H1 (cell line): Measurements from ENCODE around the gene MAP1LC3A. TPM values are rescaled to one million over a fixed set of nuclear protein-coding genes. Genes with fewer than 3 reads are reported as not detected.

ENCODE experiments used
- CTCF ChIA-PET: fragments of 300-600 bp; sonication (Branson Sonifier 250); formaldehyde crosslinking; loops from one replicate; lab custom pipeline; 2021; ENCODE audit not compliant: partially characterized antibody; lab: Charles Lee
- POLR2A ChIA-PET: fragments of 300-600 bp; sonication (Branson Sonifier 250); formaldehyde crosslinking; loops from one replicate; lab custom pipeline; 2021; ENCODE audit warnings: inconsistent platforms; ENCODE audit not compliant: partially characterized antibody; lab: Charles Lee
- DNase-seq, 2 experiments: peaks; one replicate each; pipeline versions ENCODE4 v3.0.0 to v3.0.0-alpha.2; 2010 to 2022; ENCODE audit warnings: low spot score in 2 of 2, low read depth in 1 of 2, mixed read lengths in 1 of 2
- FAIRE-seq: peaks from 2 replicates; lab custom pipeline; 2011; peaks lifted over from hg19 to GRCh38; lab: Jason Lieb, UNC
- H2AFZ ChIP-seq: 2 replicates; pipeline ENCODE4 v1.8.1; 2012; ENCODE audit warnings: low read length, inconsistent platforms
- H2AK5ac ChIP-seq: 2 replicates; pipeline ENCODE4 v1.6.1; 2013; ENCODE audit warnings: low read depth, low read length
- H2BK120ac ChIP-seq: replicated peaks from 2 replicates; pipeline ENCODE3; 2013; ENCODE audit warnings: low read depth, low read length, inconsistent platforms
- H2BK12ac ChIP-seq: 2 replicates; pipeline ENCODE4 v1.6.1; 2013; ENCODE audit warnings: low read depth, low read length
- H2BK15ac ChIP-seq: 2 replicates; pipeline ENCODE4 v1.6.1; 2013; ENCODE audit warnings: low read length
- H2BK20ac ChIP-seq: 2 replicates; pipeline ENCODE4 v1.6.1; 2013; ENCODE audit warnings: low read length
- H2BK5ac ChIP-seq: 2 replicates; pipeline ENCODE4 v1.6.1; 2013; ENCODE audit warnings: low read depth, low read length
- H3K14ac ChIP-seq: 2 replicates; pipeline ENCODE4 v1.6.1; 2013; ENCODE audit warnings: inconsistent platforms; ENCODE audit not compliant: insufficient read length
- H3K18ac ChIP-seq: 2 replicates; pipeline ENCODE4 v1.6.1; 2013; ENCODE audit warnings: low read length; ENCODE audit errors: extremely low read depth
- H3K23ac ChIP-seq: 2 replicates; pipeline ENCODE4 v1.6.1; 2013; ENCODE audit warnings: inconsistent platforms; ENCODE audit not compliant: insufficient read length
- H3K23me2 ChIP-seq: 2 replicates; pipeline ENCODE4 v1.6.1; 2013; ENCODE audit warnings: low read depth, low read length
- H3K27ac ChIP-seq: 2 replicates; pipeline ENCODE4 v1.6.1; 2011; ENCODE audit warnings: low read depth, low read length, inconsistent platforms
- H3K27me3 ChIP-seq, 4 experiments: replicated peaks in 1 of 4; 1 replicate in 1 of 4; 2 replicates in 3 of 4; pipeline versions ENCODE4 v1.6.1 to v1.8.1; 2011 to 2013; ENCODE audit warnings: low read length in 3 of 4, mild to moderate bottlenecking in 3 of 4, inconsistent platforms in 2 of 4, mixed read lengths in 2 of 4, moderate library complexity in 1 of 4; ENCODE audit not compliant: control insufficient read depth in 3 of 4, insufficient read depth in 3 of 4; ENCODE audit errors: extremely low read depth in 1 of 4
- H3K36me3 ChIP-seq, 4 experiments: 2 replicates each; pipeline versions ENCODE4 v1.6.1 to v1.8.1; 2011 to 2013; ENCODE audit warnings: mild to moderate bottlenecking in 4 of 4, low read length in 3 of 4, moderate library complexity in 2 of 4, control low read depth in 1 of 4, inconsistent platforms in 1 of 4; ENCODE audit not compliant: insufficient read depth in 4 of 4, control insufficient read depth in 2 of 4
- H3K4ac ChIP-seq: replicated peaks from 2 replicates; pipeline ENCODE3; 2013; ENCODE audit warnings: low read length, low read depth, mixed read lengths, inconsistent platforms; ENCODE audit not compliant: insufficient read length
- H3K4me1 ChIP-seq, 4 experiments: replicated peaks in 1 of 4; 1 replicate in 1 of 4; 2 replicates in 3 of 4; pipeline versions ENCODE4 v1.6.1 to v1.8.1; 2011 to 2013; ENCODE audit warnings: low read length in 3 of 4, inconsistent platforms in 2 of 4, mixed read lengths in 1 of 4; ENCODE audit not compliant: insufficient read depth in 4 of 4, control insufficient read depth in 3 of 4
- H3K4me2 ChIP-seq, 2 experiments: 2 replicates each; pipeline versions ENCODE4 v1.6.1 to v1.8.1; 2011 to 2013; ENCODE audit warnings: low read depth in 2 of 2, low read length in 2 of 2, control low read depth in 1 of 2, inconsistent platforms in 1 of 2, mild to moderate bottlenecking in 1 of 2; ENCODE audit not compliant: insufficient read depth in 1 of 2
- H3K4me3 ChIP-seq, 4 experiments: fragments of 200-600, 300-600 bp in 1 of 4; sonication (generic), shearing (Covaris generic), sonication (Bioruptor Twin) in 1 of 4; 2 replicates each; pipeline versions ENCODE4 v1.5.1 to v1.8.1; 2011 to 2016; ENCODE audit warnings: low read length in 4 of 4, low read depth in 3 of 4, control low read depth in 2 of 4, inconsistent platforms in 2 of 4, mild to moderate bottlenecking in 2 of 4, mixed read lengths in 1 of 4, moderate library complexity in 1 of 4; ENCODE audit not compliant: insufficient read depth in 2 of 4; ENCODE audit errors: extremely low read depth in 1 of 4
- H3K56ac ChIP-seq: replicated peaks from 2 replicates; pipeline ENCODE3; 2013; ENCODE audit warnings: low read depth, mild to moderate bottlenecking, mixed read lengths, low read length, inconsistent platforms; ENCODE audit not compliant: insufficient read length
- H3K79me1 ChIP-seq: 2 replicates; pipeline ENCODE4 v1.6.1; 2013; ENCODE audit warnings: low read depth, low read length, control low read depth
- H3K79me2 ChIP-seq, 2 experiments: 2 replicates each; pipeline versions ENCODE4 v1.6.1 to v1.8.1; 2012 to 2013; ENCODE audit warnings: low read length in 2 of 2, mild to moderate bottlenecking in 2 of 2, inconsistent platforms in 1 of 2; ENCODE audit not compliant: insufficient read depth in 2 of 2, control insufficient read depth in 1 of 2
- H3K9ac ChIP-seq, 4 experiments: replicated peaks in 1 of 4; 1 replicate in 1 of 4; 2 replicates in 3 of 4; pipeline versions ENCODE4 v1.6.1 to v1.8.1; 2011 to 2013; ENCODE audit warnings: low read depth in 3 of 4, low read length in 3 of 4, control low read depth in 2 of 4, mild to moderate bottlenecking in 2 of 4, moderate library complexity in 2 of 4, inconsistent platforms in 1 of 4; ENCODE audit errors: extremely low read depth in 1 of 4
- H3K9me3 ChIP-seq, 2 experiments: 2 replicates each; pipeline versions ENCODE4 v1.6.1 to v1.8.1; 2012 to 2013; ENCODE audit warnings: mild to moderate bottlenecking in 2 of 2, moderate library complexity in 2 of 2, control low read depth in 1 of 2, inconsistent platforms in 1 of 2, low read depth in 1 of 2, low read length in 1 of 2, mixed read lengths in 1 of 2; ENCODE audit not compliant: insufficient read depth in 2 of 2
- H4K20me1 ChIP-seq, 2 experiments: replicated peaks in 1 of 2; 2 replicates each; pipeline versions ENCODE3 to v1.8.1; 2011 to 2013; ENCODE audit warnings: inconsistent platforms in 2 of 2, low read length in 2 of 2, mild to moderate bottlenecking in 1 of 2; ENCODE audit not compliant: insufficient read depth in 2 of 2, control insufficient read depth in 1 of 2
- H4K5ac ChIP-seq: 2 replicates; pipeline ENCODE4 v1.6.1; 2013; ENCODE audit warnings: low read length, low read depth, mixed read lengths, inconsistent platforms; ENCODE audit not compliant: insufficient read length
- H4K8ac ChIP-seq: 2 replicates; pipeline ENCODE4 v1.8.0; 2013; ENCODE audit warnings: mild to moderate bottlenecking, moderate library complexity, low read length, inconsistent platforms; ENCODE audit not compliant: insufficient read depth; ENCODE audit errors: extremely low read depth
- H4K91ac ChIP-seq: replicated peaks from 2 replicates; pipeline ENCODE3; 2013; ENCODE audit warnings: low read length, mixed read lengths, inconsistent platforms; ENCODE audit not compliant: insufficient read length
- ATF3 ChIP-seq: IDR thresholded peaks from 2 replicates; pipeline ENCODE4 v1.6.1; 2011; ENCODE audit warnings: low read depth, mild to moderate bottlenecking, low read length; ENCODE audit not compliant: insufficient read depth
- BACH1 ChIP-seq: IDR thresholded peaks from 2 replicates; pipeline ENCODE4 v1.6.1; 2012; ENCODE audit warnings: low read length, improper control_type of control experiment
- BRCA1 ChIP-seq: IDR thresholded peaks from 2 replicates; pipeline ENCODE4 v1.6.1; 2012; ENCODE audit warnings: low read depth, low read length, improper control_type of control experiment
- EP300 ChIP-seq, 2 experiments: IDR thresholded peaks; 1 replicate in 1 of 2; 2 replicates in 1 of 2; pipeline ENCODE4 v1.6.1; 2011 to 2012; ENCODE audit warnings: low read depth in 2 of 2, low read length in 2 of 2, mild to moderate bottlenecking in 2 of 2, borderline replicate concordance in 1 of 2, inconsistent platforms in 1 of 2, moderate library complexity in 1 of 2
- GABPA ChIP-seq: IDR thresholded peaks from 2 replicates; pipeline ENCODE4 v1.6.1; 2011; ENCODE audit warnings: mild to moderate bottlenecking, low read length, moderate library complexity, borderline replicate concordance; ENCODE audit not compliant: insufficient read depth
- GTF2F1 ChIP-seq: IDR thresholded peaks from 2 replicates; pipeline ENCODE4 v1.6.1; 2012; ENCODE audit warnings: low read depth, low read length, improper control_type of control experiment, borderline replicate concordance
- MAX ChIP-seq: IDR thresholded peaks from 2 replicates; pipeline ENCODE4 v1.6.1; 2012; ENCODE audit warnings: inconsistent platforms
- POU5F1 ChIP-seq: IDR thresholded peaks from 2 replicates; pipeline ENCODE4 v1.6.1; 2011; ENCODE audit warnings: low read depth, mild to moderate bottlenecking, low read length, moderate library complexity
- SAP30 ChIP-seq: fragments of 300-600 bp; sonication (generic); IDR thresholded peaks from 2 replicates; pipeline ENCODE4 v1.7.1; 2012; ENCODE audit warnings: low read length, moderate library complexity, mild to moderate bottlenecking, inconsistent platforms; ENCODE audit not compliant: insufficient read depth, insufficient replicate concordance
- SP2 ChIP-seq: IDR thresholded peaks from 2 replicates; pipeline ENCODE4 v1.6.1; 2012; ENCODE audit warnings: mild to moderate bottlenecking, low read length, inconsistent platforms
- TAF7 ChIP-seq: optimal IDR thresholded peaks from 2 replicates; pipeline ENCODE3; 2011; ENCODE audit warnings: low read depth, mild to moderate bottlenecking, inconsistent platforms, low read length, moderate library complexity, borderline replicate concordance
- WGBS, 2 experiments: shearing (Covaris generic) in 1 of 2; methylation state at CpG; one replicate each; pipeline versions ENCODE4 v1.1.6 to v1.1.7; 2013 to 2015; ENCODE audit warnings: low lambda C conversion rate in 2 of 2, mixed read lengths in 2 of 2, inconsistent platforms in 1 of 2, low coverage in 1 of 2, missing lambda C conversion rate in 1 of 2; ENCODE audit not compliant: insufficient replicate concordance in 2 of 2, insufficient coverage in 1 of 2, insufficient read length in 1 of 2; ENCODE audit errors: extremely low coverage in 1 of 2, missing lambda C conversion rate in 1 of 2; 5-methylcytosine and 5-hydroxymethylcytosine counted together
- polyA plus RNA-seq, 7 experiments: library from polyadenylated mRNA; depleted of rRNA in 3 of 7; stranded (reverse) in 5 of 7; unstranded in 2 of 7; fragments of >200 nt in 5 of 7; fragments of 200-250 nt in 2 of 7; gene quantifications; 1 replicate in 5 of 7; 2 replicates in 1 of 7; 4 replicates in 1 of 7; pipeline versions ENCODE4 v1.2.1 to v1.2.3, GENCODE V29; 2011 to 2013; ENCODE audit warnings: missing spikeins in 2 of 7, mixed read lengths in 2 of 7
- total RNA-seq: library from RNA; stranded (reverse); fragmentation: NEBNext Ultra II Directional; extraction: Animal tissue kit (Norgen Biotek cat#: 25700); gene quantifications from 2 replicates; pipeline ENCODE4 v1.2.1, GENCODE V29; 2021

MAP1LC3A gene
- total and polyA plus RNA-seq, 2 of the 8 experiments (the other 6 are each of a cell fraction or from before 2014, with no cell fraction given), result 5.0 to 6.1 TPM

- H2BK120ac ChIP-seq, result no peak overlapping the region
- peak overlapping the region; percentile 91 for H4K8ac ChIP-seq
- DNase-seq, result no peak
- no peaks in the 10 kb centered on the region; the same call in 1 of the 2 replicates for H3K79me1 ChIP-seq
- peaks cover 0 to 5% of the 10 kb centered on the region in 2 experiments for H4K20me1 ChIP-seq
- H2AFZ ChIP-seq, result peak overlapping the region; percentile 84
- H3K4me3 ChIP-seq, result peak overlapping the region; percentile 51 to 80 (median 56)
- no peak overlapping the region for H3K27ac ChIP-seq
- H2BK5ac ChIP-seq, result 0 out of 2 replicates have a peak overlapping the region, but pooled peaks have one; percentile 10
- no peak for FAIRE-seq
- no peak overlapping the region for H2AK5ac ChIP-seq
- POLR2A ChIA-PET, result interaction anchor here (0.6 to 3.2 kb wide), 7 partner anchors 11 to 285 kb away, joined by 3 to 8 read pairs (median 5); no protein-coding TSS in a partner anchor
- H3K14ac ChIP-seq, result no peak overlapping the region
- H3K4me2 ChIP-seq, result peak overlapping the region; percentile 56 to 67
- no peak overlapping the region for H4K5ac ChIP-seq
- H4K91ac ChIP-seq, result no peak overlapping the region
- no peak overlapping the region for H3K4ac ChIP-seq
- no peak overlapping the region for H3K18ac ChIP-seq
- no peak overlapping the region for H2BK12ac ChIP-seq
- no peaks in the 10 kb centered on the region for H3K36me3 ChIP-seq
- H3K4me1 ChIP-seq, result peaks cover 0 to 2% (median 0%) of the 10 kb centered on the region in 4 experiments; a peak in 1 of 7 replicates
- CTCF ChIA-PET, result interaction anchor here (0.6 to 3.5 kb wide), 6 partner anchors 10 to 368 kb away, joined by 3 to 10 read pairs (median 4); no protein-coding TSS in a partner anchor
- 63% methylated on average over 11 of the region's 11 CpGs; no CpG with 5 or more reads in 1 of the 2 experiments for WGBS, 2 experiments
- H3K79me2 ChIP-seq, result no peaks in the 10 kb centered on the region
- no peak overlapping the region for H2BK15ac ChIP-seq
- H2BK20ac ChIP-seq, result no peak overlapping the region
- peaks cover 3% of the 10 kb centered on the region; the same call in 1 of the 2 replicates for H3K23me2 ChIP-seq
- peak overlapping the region in 3 of 4 experiments; percentile 35 to 46 (median 42); a peak in 3 of 7 replicates for H3K9ac ChIP-seq
- H3K23ac ChIP-seq, result no peak overlapping the region
- no peak overlapping the region for H3K56ac ChIP-seq
- H3K27me3 ChIP-seq, result peaks cover 0 to 2% (median 0%) of the 10 kb centered on the region in 4 experiments; a peak in 1 of 7 replicates
- H3K9me3 ChIP-seq, result no peaks in the 10 kb centered on the region
- TF ChIP-seq EP300 (IDR thresholded peaks at IDR 0.05; ENCODE audit: borderline replicate concordance in 1 of 2, low read depth in 2 of 2, low read length in 2 of 2), result no peak
- TF ChIP-seq GTF2F1, result no peak
- TF ChIP-seq ATF3, result no peak
- TF ChIP-seq GABPA, result no peak
- TF ChIP-seq BACH1, result no peak
- TF ChIP-seq MAX, result no peak
- no peak for TF ChIP-seq SAP30
- no peak for TF ChIP-seq BRCA1
- no peak for TF ChIP-seq POU5F1
- no peak for TF ChIP-seq TAF7
- no peak for TF ChIP-seq SP2
Measured at GRCh38 chr20:34557936-34558319, 590 bp upstream of the MAP1LC3A start.
